B cell (primary cell): ENCODE data around the gene NMNAT2. TPM values are rescaled to one million over a fixed set of nuclear protein-coding genes. Genes with fewer than 3 reads are reported as not detected.

Source experiments
- ATAC-seq: fragments of 200-7000 bp; cut with Tn5 transposase; one replicate; pipeline ENCODE4 v1.10.0; 2021; ENCODE audit warnings: low read depth, mild to moderate bottlenecking, moderate number of reproducible peaks, moderate library complexity
- CTCF ChIA-PET: fragments of 350-600 bp; sonication (Branson Sonifier 250); formaldehyde crosslinking; loops from one replicate; lab custom pipeline; 2021; ENCODE audit warnings: antibody characterized with exemption, inconsistent platforms; lab: Charles Lee
- POLR2A ChIA-PET: fragments of 350-600 bp; sonication (Branson Sonifier 250); formaldehyde crosslinking; loops from one replicate; lab custom pipeline; 2021; ENCODE audit warnings: antibody characterized with exemption; lab: Charles Lee
- DNase-seq: peaks from one replicate; pipeline ENCODE4 v3.0.0; 2013
- H2AFZ ChIP-seq: 2 replicates; pipeline ENCODE4 v1.6.1; 2012; ENCODE audit warnings: mild to moderate bottlenecking, low read depth, low read length; ENCODE audit not compliant: insufficient read depth, poor library complexity, severe bottlenecking
- H3K27ac ChIP-seq, 2 donors: 1 replicate in 1 of 2; 2 replicates in 1 of 2; pipeline ENCODE4 v1.5.1; 2012 to 2013; ENCODE audit warnings: low read length in 2 of 2, mild to moderate bottlenecking in 2 of 2, moderate library complexity in 1 of 2
- H3K27me3 ChIP-seq, 4 experiments: fragments of 200-600 bp in 1 of 4; sonication (generic) in 1 of 4; replicated peaks in 1 of 4; 1 replicate in 2 of 4; 2 replicates in 2 of 4; pipeline versions ENCODE4 v1.6.1 to v1.7.0; 2013 to 2016; ENCODE audit warnings: low read length in 3 of 4, mild to moderate bottlenecking in 2 of 4, mixed read lengths in 1 of 4, moderate library complexity in 1 of 4; ENCODE audit not compliant: insufficient read depth in 4 of 4, control insufficient read depth in 3 of 4; ENCODE audit errors: control extremely low read depth in 1 of 4
- H3K36me3 ChIP-seq, 2 experiments: replicated peaks in 1 of 2; 1 replicate in 1 of 2; 2 replicates in 1 of 2; pipeline versions ENCODE4 v1.6.1 to v1.7.1; 2013; ENCODE audit warnings: low read length in 1 of 2; ENCODE audit not compliant: insufficient read depth in 2 of 2, control insufficient read depth in 1 of 2; ENCODE audit errors: control extremely low read depth in 1 of 2, extremely low read depth in 1 of 2
- H3K4me1 ChIP-seq, 2 donors: fragments of 200-600 bp in 1 of 2; sonication (generic) in 1 of 2; 1 replicate in 1 of 2; 2 replicates in 1 of 2; pipeline versions ENCODE4 v1.5.1 to v1.6.1; 2013 to 2017; ENCODE audit warnings: low read length in 2 of 2; ENCODE audit not compliant: control insufficient read depth in 2 of 2, insufficient read depth in 2 of 2
- H3K4me2 ChIP-seq: replicated peaks from 2 replicates; pipeline ENCODE3; 2012; ENCODE audit warnings: mild to moderate bottlenecking, low read depth, low read length; ENCODE audit not compliant: poor library complexity, severe bottlenecking
- H3K4me3 ChIP-seq, 5 experiments: fragments of 200-600 bp in 1 of 5; sonication (generic) in 1 of 5; 1 replicate in 3 of 5; 2 replicates in 2 of 5; pipeline versions ENCODE4 v1.5.1 to v1.7.0; 2011 to 2016; ENCODE audit warnings: low read length in 4 of 5, mild to moderate bottlenecking in 4 of 5, low read depth in 2 of 5, control low read depth in 1 of 5, moderate library complexity in 1 of 5; ENCODE audit not compliant: insufficient read depth in 1 of 5; ENCODE audit errors: control extremely low read depth in 1 of 5, extremely low read depth in 1 of 5
- H3K79me2 ChIP-seq: fragments of 200-600 bp; sonication (generic); one replicate; pipeline ENCODE4 v1.6.0; 2016; ENCODE audit warnings: low read length; ENCODE audit not compliant: control insufficient read depth, insufficient read depth
- H3K9ac ChIP-seq: fragments of 200-600 bp; sonication (generic); 2 replicates; pipeline ENCODE4 v1.6.1; 2017; ENCODE audit warnings: mild to moderate bottlenecking, low read length, moderate library complexity
- H3K9me3 ChIP-seq, 3 donors: one replicate each; pipeline versions ENCODE4 v1.6.1 to v1.7.1; 2013; ENCODE audit warnings: low read length in 2 of 3; ENCODE audit not compliant: control insufficient read depth in 2 of 3, insufficient read depth in 1 of 3; ENCODE audit errors: control extremely low read depth in 1 of 3
- H4K20me1 ChIP-seq: 2 replicates; pipeline ENCODE4 v1.6.0; 2012; ENCODE audit warnings: mild to moderate bottlenecking, low read length; ENCODE audit not compliant: insufficient read depth, control insufficient read depth, poor library complexity, severe bottlenecking
- H3K27ac Mint-ChIP-seq: one replicate; pipeline ENCODE4 v1.8.0; 2021; ENCODE audit warnings: mixed read lengths
- H3K27me3 Mint-ChIP-seq: one replicate; pipeline ENCODE4 v1.8.0; 2021; ENCODE audit warnings: mixed read lengths
- H3K4me1 Mint-ChIP-seq: one replicate; pipeline ENCODE4 v1.8.0; 2021; ENCODE audit warnings: mixed read lengths
- H3K4me3 Mint-ChIP-seq: one replicate; pipeline ENCODE4 v1.8.0; 2021; ENCODE audit warnings: mixed read lengths
- H3K9me3 Mint-ChIP-seq: one replicate; pipeline ENCODE4 v1.8.0; 2022; ENCODE audit warnings: mixed read lengths; ENCODE audit not compliant: insufficient read depth
- EZH2 ChIP-seq: IDR thresholded peaks from 2 replicates; pipeline ENCODE4 v1.6.1; 2012; ENCODE audit warnings: borderline replicate concordance, low read depth, mild to moderate bottlenecking, moderate library complexity, low read length; ENCODE audit not compliant: insufficient read depth, poor library complexity, severe bottlenecking
- WGBS: methylation state at CpG from one replicate; pipeline ENCODE4 v1.1.5; 2013; ENCODE audit warnings: missing lambda C conversion rate; ENCODE audit not compliant: insufficient coverage; 5-methylcytosine and 5-hydroxymethylcytosine counted together
- intact Hi-C: fragments of 100-400 bp; cut with micrococcal nuclease; formaldehyde crosslinking; loops from one replicate; pipeline ENCODE4 v1.10.0; 2022
- polyA plus RNA-seq: library from polyadenylated mRNA; depleted of rRNA; stranded (reverse); fragments of >200 nt; gene quantifications from 2 replicates; pipeline ENCODE4 v1.2.3, GENCODE V29; 2012
- total RNA-seq, 2 donors: library from RNA; stranded (reverse); fragments of 120-200 nt in 1 of 2; gene quantifications; 1 replicate in 1 of 2; 2 replicates in 1 of 2; pipeline versions ENCODE4 v1.2.3 to v1.2.4, GENCODE V29; 2013 to 2022
- TF ChIP-seq, protein P1 (sequence below): fragments of 200-600 bp; IDR thresholded peaks from one replicate; pipeline ENCODE4 v1.8.0; 2022; ENCODE audit warnings: antibody characterized with exemption, mild to moderate bottlenecking

Gene NMNAT2
- total and polyA plus RNA-seq, 2 donors (not counting 1 experiment from before 2014, with no cell fraction given) = not detected

DNA sequence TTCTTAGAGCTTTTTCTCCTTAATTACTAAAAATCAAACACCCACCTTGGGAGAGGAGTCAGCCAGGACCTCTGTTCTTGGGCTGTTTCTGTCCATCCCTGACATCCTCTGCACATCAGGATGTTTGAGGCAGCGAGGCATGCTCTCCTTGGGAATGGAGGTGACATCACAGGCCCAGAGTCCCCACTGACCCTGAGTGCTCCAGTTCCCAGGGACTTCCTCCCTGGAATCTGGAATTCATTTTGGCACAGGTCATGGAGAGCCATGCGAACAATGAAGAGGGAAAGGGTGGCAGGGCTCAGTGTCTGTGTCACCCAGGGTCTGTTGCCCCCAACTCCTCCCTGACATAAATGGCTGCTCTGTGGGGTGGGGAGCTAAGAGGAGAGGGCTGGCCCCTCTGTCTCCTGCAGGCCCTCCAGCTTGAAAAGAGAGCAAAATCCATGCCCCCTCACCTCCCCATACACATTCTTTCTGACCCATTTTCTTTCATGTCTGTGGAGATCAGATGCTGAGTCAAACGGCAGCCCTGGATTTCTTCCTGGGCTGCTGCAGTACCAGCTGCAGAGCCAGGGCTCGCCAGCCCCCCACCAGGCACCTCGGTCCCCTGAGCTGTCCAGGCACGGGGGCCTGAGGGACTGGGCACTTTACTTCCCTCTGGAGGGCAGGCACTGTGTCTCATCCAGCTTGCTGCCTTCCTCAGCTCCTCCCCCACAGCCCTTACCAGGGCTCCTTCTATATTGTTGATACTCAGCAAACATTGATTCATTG is 102.0 kb downstream of the NMNAT2 start:
- Histone ChIP-seq H3K4me3 (no peak overlapping the region), H3K36me3 (no peaks in the 10 kb centered on the region), H2AFZ (no peak overlapping the region), H3K27ac (no peak overlapping the region), H3K4me2 (no peak overlapping the region), H3K79me2 (no peaks in the 10 kb centered on the region), H3K27me3 (peaks cover 0 to 2% (median 0%) of the 10 kb centered on the region in 4 experiments), H3K9me3 (no peaks in the 10 kb centered on the region), H3K9ac (no peak overlapping the region), H4K20me1 (no peaks in the 10 kb centered on the region), H3K4me1 (no peaks in the 10 kb centered on the region)
- Mint-ChIP-seq H3K9me3 (no peaks in the 10 kb centered on the region), H3K27me3 (peaks cover 16% of the 10 kb centered on the region), H3K4me1 (no peaks in the 10 kb centered on the region), H3K4me3 (no peak overlapping the region), H3K27ac (no peak overlapping the region)
- ChIA-PET POLR2A (no interaction called here), CTCF (interaction anchor here (0.7 kb wide), 1 partner anchor 39 kb away, joined by 3 read pairs; no protein-coding TSS in a partner anchor)
- DNase-seq (no peak), ATAC-seq (no peak)
- TF ChIP-seq, protein P1, sequence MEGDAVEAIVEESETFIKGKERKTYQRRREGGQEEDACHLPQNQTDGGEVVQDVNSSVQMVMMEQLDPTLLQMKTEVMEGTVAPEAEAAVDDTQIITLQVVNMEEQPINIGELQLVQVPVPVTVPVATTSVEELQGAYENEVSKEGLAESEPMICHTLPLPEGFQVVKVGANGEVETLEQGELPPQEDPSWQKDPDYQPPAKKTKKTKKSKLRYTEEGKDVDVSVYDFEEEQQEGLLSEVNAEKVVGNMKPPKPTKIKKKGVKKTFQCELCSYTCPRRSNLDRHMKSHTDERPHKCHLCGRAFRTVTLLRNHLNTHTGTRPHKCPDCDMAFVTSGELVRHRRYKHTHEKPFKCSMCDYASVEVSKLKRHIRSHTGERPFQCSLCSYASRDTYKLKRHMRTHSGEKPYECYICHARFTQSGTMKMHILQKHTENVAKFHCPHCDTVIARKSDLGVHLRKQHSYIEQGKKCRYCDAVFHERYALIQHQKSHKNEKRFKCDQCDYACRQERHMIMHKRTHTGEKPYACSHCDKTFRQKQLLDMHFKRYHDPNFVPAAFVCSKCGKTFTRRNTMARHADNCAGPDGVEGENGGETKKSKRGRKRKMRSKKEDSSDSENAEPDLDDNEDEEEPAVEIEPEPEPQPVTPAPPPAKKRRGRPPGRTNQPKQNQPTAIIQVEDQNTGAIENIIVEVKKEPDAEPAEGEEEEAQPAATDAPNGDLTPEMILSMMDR = no peak
- no peak for TF ChIP-seq EZH2
- WGBS = 80% methylated on average over 5 of the region's 6 CpGs
- intact Hi-C loops = no loop called here

- Histone ChIP-seq H4K20me1 (no peaks in the 10 kb centered on the region), H3K4me1 (no peaks in the 10 kb centered on the region), H3K9me3 (peaks cover 0 to 4% (median 0%) of the 10 kb centered on the region in 3 donors), H3K27me3 (peaks cover 0 to under 1% (median 0%) of the 10 kb centered on the region in 4 experiments), H3K9ac (no peak overlapping the region), H3K27ac (no peak overlapping the region), H2AFZ (no peak overlapping the region), H3K79me2 (no peaks in the 10 kb centered on the region), H3K4me3 (no peak overlapping the region), H3K4me2 (no peak overlapping the region), H3K36me3 (no peaks in the 10 kb centered on the region)
- ATAC-seq (no peak), DNase-seq (no peak)
- POLR2A ChIA-PET = no interaction called here
- peaks cover 11% of the 10 kb centered on the region for H3K27me3 Mint-ChIP-seq
- TF ChIP-seq, protein P1 = no peak
- TF ChIP-seq EZH2 = no peak
- no CpG with 5 or more reads among the region's 3 CpGs for WGBS
- intact Hi-C loops = no loop called here
- CTCF ChIA-PET = no interaction called here
- no peaks in the 10 kb centered on the region for H3K4me1 Mint-ChIP-seq
- no peak overlapping the region for H3K27ac Mint-ChIP-seq
- H3K9me3 Mint-ChIP-seq = no peaks in the 10 kb centered on the region
- H3K4me3 Mint-ChIP-seq = no peak overlapping the region
Measured at GRCh38 chr1:183313063-183313462, 105.1 kb downstream of the NMNAT2 start.
